HG03139 (cell line): ENCODE results near the gene DRC3.
A peak's percentile ranks its signal among the peaks of the same experiment; 100 is the strongest.
"Not testable (repeated sequence)": the region's sequence is repeated elsewhere in the genome, so short reads cannot be mapped to it uniquely, and the experiment has no call there.

ENCODE experiments used
- ATAC-seq: cut with Tn5 transposase; IDR thresholded peaks from one replicate; pipeline ENCODE4 v1.9.1; 2021; ENCODE audit not compliant: unreplicated experiment

The DRC3 gene

DNA sequence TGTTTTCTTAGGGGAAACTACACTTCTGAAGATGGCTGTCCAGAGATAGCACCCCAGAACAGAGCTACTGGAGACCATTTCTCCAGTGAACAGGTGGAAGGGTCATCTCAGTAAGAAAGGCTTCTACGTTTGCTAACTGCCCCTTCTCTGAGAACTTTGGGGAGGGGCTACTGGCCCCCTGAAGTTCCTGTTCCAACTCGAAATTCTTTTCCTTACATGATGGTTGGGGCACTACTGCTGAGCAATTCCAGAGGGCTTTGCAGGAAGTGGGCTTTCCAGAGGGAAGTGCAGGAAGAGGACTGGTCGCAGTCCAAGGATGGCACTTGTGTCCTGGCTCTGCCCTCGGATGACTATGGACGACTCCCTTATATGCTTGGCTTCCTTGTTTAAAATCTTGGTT, 31.6 kb upstream of the DRC3 start:
- ATAC-seq: no peak

DNA sequence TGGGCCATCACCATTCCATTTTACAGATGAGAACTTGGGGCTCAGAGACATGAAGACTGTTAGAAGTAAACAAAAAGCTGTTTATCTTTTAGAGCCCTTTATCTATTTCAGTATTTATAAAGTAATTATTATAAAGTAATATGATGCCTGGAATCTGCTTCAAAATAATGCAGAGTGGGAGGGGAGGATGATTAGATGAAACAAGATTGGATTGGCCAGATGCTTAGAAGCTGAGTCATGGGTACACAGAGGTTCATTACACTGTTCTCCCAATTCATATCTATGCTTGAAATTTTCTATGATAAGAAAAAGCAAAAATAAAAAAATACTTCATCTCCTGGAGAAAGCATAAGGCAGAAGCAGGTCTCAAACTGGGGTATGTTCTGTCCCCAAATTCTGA, 29.8 kb upstream of the DRC3 start:
- no peak for ATAC-seq

- no peak for ATAC-seq
Observed at GRCh38 chr17:17943281-17943984, 29.2 kb upstream of the DRC3 start.

DNA sequence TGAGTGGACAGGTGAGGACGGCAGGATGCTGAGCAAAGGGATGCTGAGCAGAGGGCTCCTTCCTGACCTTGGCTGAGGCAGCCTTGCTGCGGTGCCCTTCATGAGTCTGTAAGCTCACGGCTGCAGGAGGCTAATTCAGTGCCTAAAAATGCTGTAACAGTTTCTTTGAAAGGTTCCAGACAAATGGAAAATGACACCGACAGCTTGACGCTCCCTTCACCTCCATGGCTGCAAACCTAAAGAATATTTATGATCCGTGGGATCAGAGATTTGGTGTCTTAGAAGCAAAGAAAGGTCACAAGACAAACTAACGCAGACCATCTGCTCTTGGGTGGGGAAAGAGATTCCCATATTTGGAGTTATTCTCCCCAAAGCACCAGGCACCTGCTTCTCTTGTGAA, 28.4 kb upstream of the DRC3 start:
- ATAC-seq: no peak

DNA sequence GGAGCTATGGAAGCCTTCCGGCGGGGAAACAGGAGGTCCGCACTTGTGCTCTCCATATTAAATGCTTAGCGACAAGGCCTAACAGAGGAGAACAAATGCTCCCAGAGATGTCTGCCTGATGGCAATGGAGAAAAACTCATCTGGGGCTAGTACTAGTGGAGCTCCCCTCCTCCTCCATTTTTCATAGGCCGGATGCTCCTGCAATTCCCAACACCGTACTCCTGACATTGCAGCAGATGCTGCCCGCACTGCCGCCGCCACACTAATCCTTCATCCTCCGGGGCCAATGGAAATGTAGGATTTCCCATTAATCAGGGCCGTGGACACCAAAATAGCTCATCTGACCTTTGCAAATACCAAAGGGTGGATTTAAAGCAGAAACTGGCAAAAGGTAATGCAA, 27.9 kb upstream of the DRC3 start:
- no peak for ATAC-seq

- no peak for ATAC-seq
Observed at GRCh38 chr17:17946093-17946492, 26.6 kb upstream of the DRC3 start.

DNA sequence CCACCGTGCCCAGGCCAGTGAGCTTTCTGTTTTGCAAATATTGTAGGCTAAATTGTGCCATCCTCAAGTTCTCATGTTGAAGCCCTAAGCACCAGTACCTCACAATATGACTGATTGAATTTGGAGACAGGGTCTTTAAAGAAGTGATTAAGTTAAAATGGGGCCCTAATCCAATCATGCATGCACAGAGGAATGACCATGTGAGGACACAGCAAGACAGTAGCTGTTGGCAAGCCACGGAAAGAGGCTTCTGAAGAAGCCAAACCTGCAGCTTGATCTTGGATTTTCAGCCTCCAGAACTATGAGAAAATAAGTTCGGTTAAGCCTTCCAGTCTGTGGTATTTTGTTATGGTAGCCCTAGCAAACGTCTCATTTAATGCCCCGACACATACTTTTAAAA, 25.4 kb upstream of the DRC3 start:
- ATAC-seq: no peak

- no peak for ATAC-seq
Observed at GRCh38 chr17:17947966-17948365, 24.7 kb upstream of the DRC3 start.

GRCh38 chr17:17950347-17950746, 22.3 kb upstream of the DRC3 start:
- ATAC-seq: no peak

- ATAC-seq: no peak
Observed at GRCh38 chr17:17950806-17951205, 21.9 kb upstream of the DRC3 start.

- no peak for ATAC-seq
Observed at GRCh38 chr17:17951524-17951923, 21.1 kb upstream of the DRC3 start.

DNA sequence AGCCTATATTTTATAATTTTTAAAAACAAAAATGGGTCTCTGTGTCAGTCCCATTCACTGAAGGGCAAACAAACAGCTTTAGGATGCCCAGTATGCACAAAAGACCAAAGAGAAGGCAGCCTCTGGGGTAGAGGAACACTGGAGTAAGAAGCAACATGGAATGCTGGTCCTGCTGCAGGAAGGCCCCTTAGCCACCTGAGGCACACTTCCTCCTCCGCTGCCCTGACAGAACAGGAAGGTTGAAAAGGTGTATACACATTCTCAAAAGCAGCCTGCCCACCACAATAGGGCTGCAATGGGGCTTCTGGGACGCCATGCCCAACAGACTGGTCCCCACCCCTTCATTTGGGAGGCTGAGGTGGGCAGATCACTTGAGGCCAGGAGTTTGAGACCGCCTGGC, 20.0 kb upstream of the DRC3 start:
- ATAC-seq: no peak

GRCh38 chr17:17954079-17954478, 18.6 kb upstream of the DRC3 start:
- no peak for ATAC-seq

DNA sequence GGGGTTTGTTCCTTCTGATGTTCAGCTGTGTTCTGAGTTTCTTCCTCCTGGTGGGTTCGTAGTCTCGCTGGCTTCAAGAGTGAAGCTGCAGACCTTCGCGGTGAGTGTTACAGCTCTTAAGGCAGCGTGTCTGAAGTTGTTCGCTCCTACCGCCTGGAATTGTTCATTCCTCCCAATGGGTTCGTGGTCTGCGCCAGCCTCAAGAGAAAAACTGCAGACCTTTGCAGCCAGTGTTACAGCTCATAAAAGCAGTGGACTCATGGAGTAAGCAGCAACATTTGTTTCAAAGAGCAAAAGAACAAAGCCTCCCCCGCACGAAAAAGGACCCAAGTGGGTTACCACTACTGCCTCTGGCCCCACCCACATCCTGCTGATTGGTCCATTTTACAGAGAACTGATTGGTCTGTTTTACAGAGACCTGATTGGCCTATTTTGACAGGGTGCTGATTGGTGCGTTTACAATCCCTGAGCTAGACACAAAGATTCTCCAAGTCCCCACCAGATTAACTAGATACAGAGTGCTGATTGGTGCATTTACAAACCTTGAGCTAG, 16.8 kb upstream of the DRC3 start:
- not testable (repeated sequence) for ATAC-seq

GRCh38 chr17:17957584-17957916, 15.1 kb upstream of the DRC3 start:
- ATAC-seq: no peak

GRCh38 chr17:17958982-17959381, 13.7 kb upstream of the DRC3 start:
- ATAC-seq: no peak

- peak; percentile 44 for ATAC-seq
Observed at GRCh38 chr17:17959520-17960361, 12.9 kb upstream of the DRC3 start.

GRCh38 chr17:17960500-17961030, 12.1 kb upstream of the DRC3 start:
- no peak for ATAC-seq

- no peak for ATAC-seq
Observed at GRCh38 chr17:17963066-17963465, 9.6 kb upstream of the DRC3 start.

GRCh38 chr17:17963694-17964436, 8.8 kb upstream of the DRC3 start:
- no peak for ATAC-seq

- ATAC-seq: no peak
Observed at GRCh38 chr17:17964710-17965109, 8.0 kb upstream of the DRC3 start.
